Limb (tissue), 2 donors: ENCODE results near the gene ZNF354B.
"Not testable (repeated sequence)": the region's sequence is repeated elsewhere in the genome, so short reads cannot be mapped to it uniquely, and the experiment has no call there.

Experiments
- DNase-seq, 2 donors: peaks; one replicate each; pipeline ENCODE4 v3.0.0-alpha.2; 2016; ENCODE audit errors: extremely low spot score in 2 of 2

ZNF354B gene

GRCh38 chr5:178883115-178883694 is 23.5 kb downstream of the ZNF354B start:
- DNase-seq = not testable (repeated sequence)

GRCh38 chr5:178883815-178884430 is 24.2 kb downstream of the ZNF354B start:
- DNase-seq = no peak

- peak; percentile 65 to 84 for DNase-seq
Measured at GRCh38 chr5:178895615-178896571, 36.1 kb downstream of the ZNF354B start, which contains the start of gene ZFP2. Gene ZFP2 (plus strand): TSS chr5:178895913. CDS start chr5:178931314, 35,401 bp downstream.

GRCh38 chr5:178899289-178899688 is 39.5 kb downstream of the ZNF354B start:
- no peak for DNase-seq

GRCh38 chr5:178902849-178903248 is 43.1 kb downstream of the ZNF354B start:
- no peak for DNase-seq

- no peak for DNase-seq
Measured at GRCh38 chr5:178931846-178932760, 72.3 kb downstream of the ZNF354B start.
